ENCODE results near the gene RMP24.

Gene RMP24

DNA sequence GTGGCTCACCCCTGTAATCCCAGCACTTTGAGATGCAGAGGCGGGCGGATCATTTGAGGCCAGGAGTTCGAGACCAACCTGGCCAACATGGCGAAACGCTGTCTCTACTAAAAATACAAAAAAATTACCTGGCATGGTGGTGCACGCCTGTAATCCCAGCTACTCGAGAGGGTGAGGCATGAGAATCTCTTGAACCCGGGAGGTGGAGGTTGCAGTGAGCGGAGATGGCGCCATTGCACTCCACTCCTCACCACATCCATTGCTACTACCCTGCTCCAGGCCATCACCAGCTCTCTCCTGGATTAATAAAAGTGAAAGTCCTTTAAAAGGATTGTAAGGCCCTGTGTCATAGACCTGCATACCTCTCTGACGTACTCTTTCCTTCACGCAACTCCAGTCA is 1.2 kb downstream of the RMP24 start:
- TF ChIP-seq, protein P1, sequence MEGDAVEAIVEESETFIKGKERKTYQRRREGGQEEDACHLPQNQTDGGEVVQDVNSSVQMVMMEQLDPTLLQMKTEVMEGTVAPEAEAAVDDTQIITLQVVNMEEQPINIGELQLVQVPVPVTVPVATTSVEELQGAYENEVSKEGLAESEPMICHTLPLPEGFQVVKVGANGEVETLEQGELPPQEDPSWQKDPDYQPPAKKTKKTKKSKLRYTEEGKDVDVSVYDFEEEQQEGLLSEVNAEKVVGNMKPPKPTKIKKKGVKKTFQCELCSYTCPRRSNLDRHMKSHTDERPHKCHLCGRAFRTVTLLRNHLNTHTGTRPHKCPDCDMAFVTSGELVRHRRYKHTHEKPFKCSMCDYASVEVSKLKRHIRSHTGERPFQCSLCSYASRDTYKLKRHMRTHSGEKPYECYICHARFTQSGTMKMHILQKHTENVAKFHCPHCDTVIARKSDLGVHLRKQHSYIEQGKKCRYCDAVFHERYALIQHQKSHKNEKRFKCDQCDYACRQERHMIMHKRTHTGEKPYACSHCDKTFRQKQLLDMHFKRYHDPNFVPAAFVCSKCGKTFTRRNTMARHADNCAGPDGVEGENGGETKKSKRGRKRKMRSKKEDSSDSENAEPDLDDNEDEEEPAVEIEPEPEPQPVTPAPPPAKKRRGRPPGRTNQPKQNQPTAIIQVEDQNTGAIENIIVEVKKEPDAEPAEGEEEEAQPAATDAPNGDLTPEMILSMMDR (IDR thresholded peaks at IDR 0.05; ENCODE audit: borderline replicate concordance, control extremely low read depth, extremely low read depth, insufficient read depth, missing control alignments): no peak
- in situ Hi-C loops (cut with MboI; ENCODE audit: low sequenced_read_pairs, unreplicated experiment): loop anchor here (25.0 kb wide), 1 partner anchor 586 kb away; the partner anchor contains the start of gene ZNF396
- no peak for DNase-seq (ENCODE audit: low spot score)

DNA sequence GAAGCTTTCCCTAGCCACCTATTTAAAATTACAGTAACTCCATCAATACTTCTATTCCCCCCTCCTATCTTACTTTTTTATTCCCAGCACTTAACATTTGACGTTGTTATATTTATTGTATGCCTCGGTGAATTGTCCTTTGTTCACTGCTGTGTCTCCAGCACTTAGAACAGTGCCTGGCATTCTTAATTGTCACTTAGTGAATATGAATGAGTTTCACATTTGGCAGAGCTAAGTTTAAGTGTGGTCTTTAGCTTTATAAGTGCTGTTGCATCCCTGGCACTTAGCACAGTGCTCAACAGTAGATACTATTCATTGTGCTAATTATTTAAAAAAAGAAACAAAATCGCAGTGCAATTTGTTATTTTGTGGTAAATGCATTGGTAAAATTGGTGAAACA is 1.7 kb downstream of the RMP24 start:
- in situ Hi-C loops (cut with MboI; ENCODE audit: low sequenced_read_pairs, unreplicated experiment): loop anchor here (25.0 kb wide), 1 partner anchor 587 kb away; the partner anchor contains the start of gene ZNF396
- no peak for DNase-seq (ENCODE audit: low spot score)
- TF ChIP-seq, protein P1 (IDR thresholded peaks at IDR 0.05; ENCODE audit: borderline replicate concordance, control extremely low read depth, extremely low read depth, insufficient read depth, missing control alignments): no peak

DNA sequence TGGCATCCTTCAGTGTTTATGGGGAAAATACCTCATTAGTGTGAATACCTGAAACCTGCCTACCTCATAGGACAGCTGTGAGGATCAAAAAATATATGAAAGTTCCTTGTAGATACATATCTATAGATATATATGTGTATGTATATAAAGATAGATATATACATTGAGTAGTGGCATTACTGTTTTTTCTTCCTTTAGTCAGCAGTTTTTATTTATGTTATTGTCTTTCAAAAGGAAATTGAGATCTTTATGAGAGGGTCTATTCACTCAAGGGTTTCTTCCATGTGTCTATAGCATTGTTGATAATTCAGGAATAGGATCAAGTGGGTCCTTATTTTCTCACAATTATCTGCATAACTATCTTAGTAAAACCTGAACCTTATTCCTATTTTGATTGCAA is 6.6 kb downstream of the RMP24 start:
- DNase-seq (ENCODE audit: low spot score): no peak
- TF ChIP-seq, protein P1 (IDR thresholded peaks at IDR 0.05; ENCODE audit: borderline replicate concordance, control extremely low read depth, extremely low read depth, insufficient read depth, missing control alignments): no peak
- in situ Hi-C loops (cut with MboI; ENCODE audit: low sequenced_read_pairs, unreplicated experiment): no loop called here

DNA sequence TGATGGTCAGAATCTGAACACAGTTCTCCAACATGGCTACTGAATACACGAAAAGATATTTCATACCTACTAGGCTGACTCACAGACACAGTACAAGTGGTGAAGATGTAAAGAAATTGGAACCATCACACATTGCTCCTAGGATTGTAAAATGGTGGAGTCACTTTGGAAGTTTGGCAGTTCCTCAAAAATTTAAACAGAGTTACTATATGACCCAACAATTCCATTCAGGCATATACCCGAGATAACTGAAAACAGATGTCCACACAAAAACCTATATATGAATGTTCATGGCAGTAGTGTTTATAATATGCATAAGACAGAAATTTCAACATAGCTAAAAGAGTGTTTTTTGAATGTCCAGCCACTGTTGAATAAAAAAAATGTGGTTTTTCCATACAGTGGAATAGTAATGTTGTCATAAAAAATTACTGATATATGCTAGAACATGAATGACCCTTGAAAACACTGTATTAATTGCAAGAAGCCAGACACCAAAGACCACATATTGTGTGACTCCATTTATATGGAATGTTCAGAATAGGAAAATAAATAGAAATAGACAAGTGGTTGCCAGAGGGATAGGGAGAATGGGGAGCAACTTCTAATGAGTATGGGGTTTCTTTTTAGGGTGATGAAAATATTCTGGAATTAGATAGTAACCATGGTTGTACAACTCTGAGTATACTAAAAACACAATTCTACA is 10.1 kb downstream of the RMP24 start:
- TF ChIP-seq, protein P1 (IDR thresholded peaks at IDR 0.05; ENCODE audit: borderline replicate concordance, control extremely low read depth, extremely low read depth, insufficient read depth, missing control alignments): no peak

DNA sequence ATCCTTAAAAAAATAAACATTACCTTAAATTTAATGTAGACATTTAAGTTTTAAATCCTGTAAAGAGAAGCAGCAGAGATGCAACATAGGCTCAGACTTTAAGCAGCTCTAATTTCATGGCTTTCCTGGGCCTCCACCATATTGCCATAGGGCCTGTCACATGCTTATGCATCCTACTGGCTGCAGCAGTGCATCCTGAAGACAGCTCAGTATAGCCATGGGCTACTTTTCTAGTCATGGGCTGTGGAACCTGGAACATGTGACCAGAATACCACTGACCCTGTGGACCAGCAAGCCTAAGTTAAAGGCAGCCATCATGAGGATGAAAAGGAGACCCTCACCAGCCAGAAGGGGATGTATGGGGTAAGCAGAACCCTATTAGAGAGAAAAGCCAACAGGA is 10.7 kb downstream of the RMP24 start:
- in situ Hi-C loops (cut with MboI; ENCODE audit: low sequenced_read_pairs, unreplicated experiment): no loop called here
- no peak for DNase-seq (ENCODE audit: low spot score)
- TF ChIP-seq, protein P1 (IDR thresholded peaks at IDR 0.05; ENCODE audit: borderline replicate concordance, control extremely low read depth, extremely low read depth, insufficient read depth, missing control alignments): no peak

More for the DNA sequence above, 10.1 kb downstream of the RMP24 start:
- in situ Hi-C loops (cut with MboI; ENCODE audit: low sequenced_read_pairs, unreplicated experiment): no loop called here
- DNase-seq (ENCODE audit: low spot score): no peak

DNA sequence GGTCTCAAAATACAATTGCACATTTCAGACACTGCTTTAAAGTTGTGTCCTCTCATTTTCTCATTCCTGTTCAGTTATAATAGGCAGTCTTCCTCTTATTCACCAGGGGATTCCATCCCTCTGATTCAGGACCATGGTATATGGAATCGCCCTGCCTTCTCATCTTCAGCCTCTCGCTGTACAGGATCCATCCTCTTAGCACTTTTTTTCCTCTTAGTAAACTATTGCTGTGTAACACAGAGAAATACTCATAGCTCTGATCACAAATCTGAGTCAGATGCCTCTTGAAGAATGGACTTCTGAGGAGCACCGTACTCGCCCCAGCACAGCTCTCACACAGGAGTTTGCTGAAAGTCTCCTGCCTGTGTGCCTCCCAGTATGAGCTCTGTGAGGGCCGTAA is 11.3 kb downstream of the RMP24 start:
- DNase-seq (ENCODE audit: low spot score): no peak
- TF ChIP-seq, protein P1 (IDR thresholded peaks at IDR 0.05; ENCODE audit: borderline replicate concordance, control extremely low read depth, extremely low read depth, insufficient read depth, missing control alignments): no peak
- in situ Hi-C loops (cut with MboI; ENCODE audit: low sequenced_read_pairs, unreplicated experiment): no loop called here

Data from GM13976 (cell line).